Measurements from ENCODE around the gene KIF6.
A peak's percentile ranks its signal among the peaks of the same experiment; 100 is the strongest.

KIF6 gene

DNA sequence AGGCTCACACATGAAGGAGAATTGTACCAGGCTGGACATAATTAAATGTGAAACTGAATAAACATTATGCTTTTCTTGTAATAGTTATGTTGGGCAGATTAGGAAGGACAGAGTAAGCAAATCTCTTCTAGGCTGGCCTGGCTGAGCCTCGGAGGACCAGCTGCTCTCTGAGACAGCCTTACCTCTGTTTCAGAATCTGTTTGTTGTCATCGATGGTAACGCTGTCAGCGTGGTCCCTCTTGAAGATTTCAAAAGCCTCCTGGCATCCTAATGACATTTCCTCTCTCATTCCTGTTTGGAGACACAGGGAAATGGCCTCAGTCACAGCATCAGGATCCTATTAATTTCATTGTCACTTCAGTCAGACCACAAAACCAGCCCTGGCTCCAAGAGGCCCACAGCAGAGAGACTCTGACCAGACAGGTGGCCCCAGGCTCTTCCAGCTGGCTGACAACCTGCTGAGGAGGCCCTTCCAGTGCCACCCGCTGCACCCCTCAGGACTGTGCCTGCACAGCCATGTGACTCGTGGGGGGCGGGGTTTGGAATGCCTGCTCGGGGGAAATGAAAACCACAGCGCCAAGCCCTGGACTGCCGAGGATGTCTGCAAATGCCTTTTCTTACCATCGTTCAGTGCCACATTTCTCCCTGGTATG lies 294.2 kb downstream of the KIF6 start:
- ChIA-PET POLR2A (no interaction called here), CTCF (interaction anchor here (1.2 kb wide), 1 partner anchor 22 kb away, joined by 3 read pairs; no protein-coding TSS in a partner anchor)
- H3K4me1 ChIP-seq (ENCODE audit: control insufficient read depth, insufficient read depth, low read length), result no peaks in the 10 kb centered on the region
- no peak overlapping the region for H3K4me3 ChIP-seq (ENCODE audit: low read depth, low read length)
- no peaks in the 10 kb centered on the region for H3K36me3 ChIP-seq (ENCODE audit: control insufficient read depth in 2 of 2, insufficient read depth in 1 of 2, low read length in 2 of 2)
- H3K27ac ChIP-seq (ENCODE audit: extremely low read depth, low read depth, low read length), result no peak overlapping the region
- TF ChIP-seq ZBTB48 (tag by site-specific recombination; IDR thresholded peaks at IDR 0.05), result no peak
- peak; percentile 89 for TF ChIP-seq ZNF341 (tag by site-specific recombination; IDR thresholded peaks at IDR 0.05; ENCODE audit: low read depth)
- TF ChIP-seq ZNF76 (tag by site-specific recombination; IDR thresholded peaks at IDR 0.05; ENCODE audit: borderline replicate concordance, low read depth), result no peak
- no peak for TF ChIP-seq ZNF785 (tag by site-specific recombination; IDR thresholded peaks at IDR 0.05)
- TF ChIP-seq, protein P1, sequence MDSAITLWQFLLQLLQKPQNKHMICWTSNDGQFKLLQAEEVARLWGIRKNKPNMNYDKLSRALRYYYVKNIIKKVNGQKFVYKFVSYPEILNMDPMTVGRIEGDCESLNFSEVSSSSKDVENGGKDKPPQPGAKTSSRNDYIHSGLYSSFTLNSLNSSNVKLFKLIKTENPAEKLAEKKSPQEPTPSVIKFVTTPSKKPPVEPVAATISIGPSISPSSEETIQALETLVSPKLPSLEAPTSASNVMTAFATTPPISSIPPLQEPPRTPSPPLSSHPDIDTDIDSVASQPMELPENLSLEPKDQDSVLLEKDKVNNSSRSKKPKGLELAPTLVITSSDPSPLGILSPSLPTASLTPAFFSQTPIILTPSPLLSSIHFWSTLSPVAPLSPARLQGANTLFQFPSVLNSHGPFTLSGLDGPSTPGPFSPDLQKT (IDR thresholded peaks at IDR 0.05; ENCODE audit: borderline replicate concordance, low read depth, low read length), result no peak
- TF ChIP-seq ZNF121 (tag by site-specific recombination; IDR thresholded peaks at IDR 0.05), result no peak
- no peak for TF ChIP-seq KLF9 (tag by site-specific recombination; IDR thresholded peaks at IDR 0.05; ENCODE audit: low read depth)
- TF ChIP-seq, protein P2, sequence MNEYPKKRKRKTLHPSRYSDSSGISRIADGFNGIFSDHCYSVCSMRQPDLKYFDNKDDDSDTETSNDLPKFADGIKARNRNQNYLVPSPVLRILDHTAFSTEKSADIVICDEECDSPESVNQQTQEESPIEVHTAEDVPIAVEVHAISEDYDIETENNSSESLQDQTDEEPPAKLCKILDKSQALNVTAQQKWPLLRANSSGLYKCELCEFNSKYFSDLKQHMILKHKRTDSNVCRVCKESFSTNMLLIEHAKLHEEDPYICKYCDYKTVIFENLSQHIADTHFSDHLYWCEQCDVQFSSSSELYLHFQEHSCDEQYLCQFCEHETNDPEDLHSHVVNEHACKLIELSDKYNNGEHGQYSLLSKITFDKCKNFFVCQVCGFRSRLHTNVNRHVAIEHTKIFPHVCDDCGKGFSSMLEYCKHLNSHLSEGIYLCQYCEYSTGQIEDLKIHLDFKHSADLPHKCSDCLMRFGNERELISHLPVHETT (tag by site-specific recombination; IDR thresholded peaks at IDR 0.05), result no peak
- no peak for TF ChIP-seq WT1 (tag by site-specific recombination; IDR thresholded peaks at IDR 0.05)
- TF ChIP-seq, protein P3, sequence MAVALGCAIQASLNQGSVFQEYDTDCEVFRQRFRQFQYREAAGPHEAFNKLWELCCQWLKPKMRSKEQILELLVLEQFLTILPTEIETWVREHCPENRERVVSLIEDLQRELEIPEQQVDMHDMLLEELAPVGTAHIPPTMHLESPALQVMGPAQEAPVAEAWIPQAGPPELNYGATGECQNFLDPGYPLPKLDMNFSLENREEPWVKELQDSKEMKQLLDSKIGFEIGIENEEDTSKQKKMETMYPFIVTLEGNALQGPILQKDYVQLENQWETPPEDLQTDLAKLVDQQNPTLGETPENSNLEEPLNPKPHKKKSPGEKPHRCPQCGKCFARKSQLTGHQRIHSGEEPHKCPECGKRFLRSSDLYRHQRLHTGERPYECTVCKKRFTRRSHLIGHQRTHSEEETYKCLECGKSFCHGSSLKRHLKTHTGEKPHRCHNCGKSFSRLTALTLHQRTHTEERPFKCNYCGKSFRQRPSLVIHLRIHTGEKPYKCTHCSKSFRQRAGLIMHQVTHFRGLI (tag by site-specific recombination; IDR thresholded peaks at IDR 0.05), result no peak
- TF ChIP-seq, protein P4, sequence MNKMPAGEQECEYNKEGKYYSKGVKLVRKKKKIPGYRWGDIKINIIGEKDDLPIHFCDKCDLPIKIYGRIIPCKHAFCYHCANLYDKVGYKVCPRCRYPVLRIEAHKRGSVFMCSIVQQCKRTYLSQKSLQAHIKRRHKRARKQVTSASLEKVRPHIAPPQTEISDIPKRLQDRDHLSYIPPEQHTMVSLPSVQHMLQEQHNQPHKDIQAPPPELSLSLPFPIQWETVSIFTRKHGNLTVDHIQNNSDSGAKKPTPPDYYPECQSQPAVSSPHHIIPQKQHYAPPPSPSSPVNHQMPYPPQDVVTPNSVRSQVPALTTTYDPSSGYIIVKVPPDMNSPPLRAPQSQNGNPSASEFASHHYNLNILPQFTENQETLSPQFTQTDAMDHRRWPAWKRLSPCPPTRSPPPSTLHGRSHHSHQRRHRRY (tag by site-specific recombination; IDR thresholded peaks at IDR 0.05), result no peak
- TF ChIP-seq SCRT2 (tag by site-specific recombination; IDR thresholded peaks at IDR 0.05), result peak; percentile 35; the same call in 1 of the 2 replicates
- peak; percentile 34; the same call in 1 of the 2 replicates for TF ChIP-seq ZBTB17 (tag by site-specific recombination; IDR thresholded peaks at IDR 0.05)
- TF ChIP-seq ZNF654 (tag by site-specific recombination; IDR thresholded peaks at IDR 0.05; ENCODE audit: low read depth), result no peak
- peak; percentile 70 for TF ChIP-seq ZIC2 (tag by site-specific recombination; IDR thresholded peaks at IDR 0.05)
- TF ChIP-seq ZNF248 (tag by site-specific recombination; IDR thresholded peaks at IDR 0.05), result no peak
- TF ChIP-seq ZNF214 (tag by site-specific recombination; IDR thresholded peaks at IDR 0.05; ENCODE audit: borderline replicate concordance), result no peak
- H3K9me3 ChIP-seq (ENCODE audit: control insufficient read depth, insufficient read depth, low read depth, low read length), result no peaks in the 10 kb centered on the region

DNA sequence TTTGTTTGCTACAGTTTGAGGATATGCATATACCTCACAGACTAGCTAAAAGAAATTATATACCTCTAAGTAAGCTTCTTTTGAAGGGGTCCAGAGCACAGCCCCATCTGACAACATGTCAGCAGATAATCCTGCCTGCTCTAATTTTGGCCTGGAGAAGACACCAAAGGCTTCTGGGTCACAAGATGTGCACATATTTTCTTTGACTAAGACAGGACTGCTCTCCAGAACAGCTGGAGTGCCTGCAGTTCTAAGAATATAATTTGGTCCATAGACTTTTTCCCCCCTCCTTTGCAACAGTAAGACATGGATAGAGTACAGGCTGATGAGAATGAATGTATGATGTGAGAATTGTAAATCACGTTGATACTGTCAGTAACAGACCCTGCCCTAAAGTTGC lies 294.8 kb downstream of the KIF6 start:
- CTCF ChIA-PET, result interaction anchor here (1.2 kb wide), 1 partner anchor 21 kb away, joined by 3 read pairs; no protein-coding TSS in a partner anchor
- Histone ChIP-seq H3K9me3 (ENCODE audit: control insufficient read depth, insufficient read depth, low read depth, low read length) (no peaks in the 10 kb centered on the region), H3K4me3 (ENCODE audit: low read depth, low read length) (no peak overlapping the region), H3K36me3 (ENCODE audit: control insufficient read depth in 2 of 2, insufficient read depth in 1 of 2, low read length in 2 of 2) (no peaks in the 10 kb centered on the region), H3K27ac (ENCODE audit: extremely low read depth, low read depth, low read length) (no peak overlapping the region), H3K4me1 (ENCODE audit: control insufficient read depth, insufficient read depth, low read length) (no peaks in the 10 kb centered on the region)
- POLR2A ChIA-PET, result no interaction called here
- TF ChIP-seq ZEB2 (tag by site-specific recombination; IDR thresholded peaks at IDR 0.05) (no peak), ZNF596 (tag by site-specific recombination; IDR thresholded peaks at IDR 0.05) (no peak), ZNF324 (tag by site-specific recombination; IDR thresholded peaks at IDR 0.05) (no peak), ZNF394 (tag by site-specific recombination; IDR thresholded peaks at IDR 0.05; ENCODE audit: borderline replicate concordance) (no peak), ZNF555 (tag by site-specific recombination; conservative IDR thresholded peaks at IDR 0.05) (no peak), ZFHX2 (tag by site-specific recombination; conservative IDR thresholded peaks at IDR 0.05) (no peak), KLF1 (tag by site-specific recombination; IDR thresholded peaks at IDR 0.05) (no peak)
- TF ChIP-seq, protein P5, sequence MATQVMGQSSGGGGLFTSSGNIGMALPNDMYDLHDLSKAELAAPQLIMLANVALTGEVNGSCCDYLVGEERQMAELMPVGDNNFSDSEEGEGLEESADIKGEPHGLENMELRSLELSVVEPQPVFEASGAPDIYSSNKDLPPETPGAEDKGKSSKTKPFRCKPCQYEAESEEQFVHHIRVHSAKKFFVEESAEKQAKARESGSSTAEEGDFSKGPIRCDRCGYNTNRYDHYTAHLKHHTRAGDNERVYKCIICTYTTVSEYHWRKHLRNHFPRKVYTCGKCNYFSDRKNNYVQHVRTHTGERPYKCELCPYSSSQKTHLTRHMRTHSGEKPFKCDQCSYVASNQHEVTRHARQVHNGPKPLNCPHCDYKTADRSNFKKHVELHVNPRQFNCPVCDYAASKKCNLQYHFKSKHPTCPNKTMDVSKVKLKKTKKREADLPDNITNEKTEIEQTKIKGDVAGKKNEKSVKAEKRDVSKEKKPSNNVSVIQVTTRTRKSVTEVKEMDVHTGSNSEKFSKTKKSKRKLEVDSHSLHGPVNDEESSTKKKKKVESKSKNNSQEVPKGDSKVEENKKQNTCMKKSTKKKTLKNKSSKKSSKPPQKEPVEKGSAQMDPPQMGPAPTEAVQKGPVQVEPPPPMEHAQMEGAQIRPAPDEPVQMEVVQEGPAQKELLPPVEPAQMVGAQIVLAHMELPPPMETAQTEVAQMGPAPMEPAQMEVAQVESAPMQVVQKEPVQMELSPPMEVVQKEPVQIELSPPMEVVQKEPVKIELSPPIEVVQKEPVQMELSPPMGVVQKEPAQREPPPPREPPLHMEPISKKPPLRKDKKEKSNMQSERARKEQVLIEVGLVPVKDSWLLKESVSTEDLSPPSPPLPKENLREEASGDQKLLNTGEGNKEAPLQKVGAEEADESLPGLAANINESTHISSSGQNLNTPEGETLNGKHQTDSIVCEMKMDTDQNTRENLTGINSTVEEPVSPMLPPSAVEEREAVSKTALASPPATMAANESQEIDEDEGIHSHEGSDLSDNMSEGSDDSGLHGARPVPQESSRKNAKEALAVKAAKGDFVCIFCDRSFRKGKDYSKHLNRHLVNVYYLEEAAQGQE (tag by site-specific recombination; IDR thresholded peaks at IDR 0.05), result no peak
- TF ChIP-seq, protein P6, sequence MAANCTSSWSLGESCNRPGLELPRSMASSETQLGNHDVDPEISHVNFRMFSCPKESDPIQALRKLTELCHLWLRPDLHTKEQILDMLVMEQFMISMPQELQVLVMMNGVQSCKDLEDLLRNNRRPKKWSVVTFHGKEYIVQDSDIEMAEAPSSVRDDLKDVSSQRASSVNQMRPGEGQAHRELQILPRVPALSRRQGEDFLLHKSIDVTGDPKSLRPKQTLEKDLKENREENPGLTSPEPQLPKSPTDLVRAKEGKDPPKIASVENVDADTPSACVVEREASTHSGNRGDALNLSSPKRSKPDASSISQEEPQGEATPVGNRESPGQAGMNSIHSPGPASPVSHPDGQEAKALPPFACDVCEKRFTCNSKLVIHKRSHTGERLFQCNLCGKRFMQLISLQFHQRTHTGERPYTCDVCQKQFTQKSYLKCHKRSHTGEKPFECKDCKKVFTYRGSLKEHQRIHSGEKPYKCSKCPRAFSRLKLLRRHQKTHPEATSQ (tag by site-specific recombination; IDR thresholded peaks at IDR 0.05), result no peak
